ENCODE data around the gene CRYGN.

Gene CRYGN

DNA sequence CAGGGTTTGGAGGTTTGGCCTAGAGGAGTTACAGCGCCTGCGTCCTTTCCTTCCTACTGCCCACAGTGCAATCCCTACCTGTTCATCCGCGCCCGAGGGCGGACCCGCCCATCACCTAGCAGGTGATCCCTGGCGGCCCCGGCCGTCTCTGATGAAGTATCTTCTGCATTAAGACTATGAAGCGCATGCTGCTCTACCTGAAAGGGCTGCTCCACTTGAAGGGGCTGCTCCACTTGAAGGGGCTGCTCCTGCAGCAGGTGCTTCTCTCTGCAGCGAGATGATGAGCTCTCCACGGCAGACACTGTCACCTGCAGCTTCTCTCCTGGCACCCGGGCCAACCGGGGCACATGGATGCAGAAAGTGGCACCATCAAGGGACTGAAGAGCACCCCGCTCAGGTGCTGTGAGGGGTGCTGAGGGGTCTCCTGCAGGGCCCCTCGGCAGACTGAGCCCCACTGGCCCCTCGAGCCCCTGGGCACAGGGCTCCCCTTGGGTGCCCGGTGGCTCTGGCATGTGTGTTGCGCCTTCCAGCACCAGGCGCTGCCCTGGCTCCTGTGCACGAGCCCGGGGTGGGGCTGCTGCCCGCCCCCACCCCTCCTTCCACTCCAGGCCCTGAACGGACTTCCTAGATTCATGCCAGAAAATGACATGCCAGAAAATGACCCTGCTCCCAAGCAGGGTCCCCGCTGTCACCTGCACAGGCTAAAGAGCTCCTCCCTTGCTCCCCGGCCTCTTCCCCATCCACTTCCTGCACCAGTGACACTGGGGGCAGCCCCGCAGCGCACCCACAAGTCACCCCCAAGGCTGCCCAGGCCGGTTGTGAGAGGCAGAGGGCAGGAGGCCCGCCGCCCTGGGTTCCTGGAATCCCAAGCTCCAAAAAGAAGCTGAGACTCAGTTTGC lies 59.5 kb downstream of the CRYGN start:
- H3K4me3 ChIP-seq (replicated peaks; ENCODE audit: insufficient read depth, low read length), result no peak overlapping the region
- TF ChIP-seq, protein P1, sequence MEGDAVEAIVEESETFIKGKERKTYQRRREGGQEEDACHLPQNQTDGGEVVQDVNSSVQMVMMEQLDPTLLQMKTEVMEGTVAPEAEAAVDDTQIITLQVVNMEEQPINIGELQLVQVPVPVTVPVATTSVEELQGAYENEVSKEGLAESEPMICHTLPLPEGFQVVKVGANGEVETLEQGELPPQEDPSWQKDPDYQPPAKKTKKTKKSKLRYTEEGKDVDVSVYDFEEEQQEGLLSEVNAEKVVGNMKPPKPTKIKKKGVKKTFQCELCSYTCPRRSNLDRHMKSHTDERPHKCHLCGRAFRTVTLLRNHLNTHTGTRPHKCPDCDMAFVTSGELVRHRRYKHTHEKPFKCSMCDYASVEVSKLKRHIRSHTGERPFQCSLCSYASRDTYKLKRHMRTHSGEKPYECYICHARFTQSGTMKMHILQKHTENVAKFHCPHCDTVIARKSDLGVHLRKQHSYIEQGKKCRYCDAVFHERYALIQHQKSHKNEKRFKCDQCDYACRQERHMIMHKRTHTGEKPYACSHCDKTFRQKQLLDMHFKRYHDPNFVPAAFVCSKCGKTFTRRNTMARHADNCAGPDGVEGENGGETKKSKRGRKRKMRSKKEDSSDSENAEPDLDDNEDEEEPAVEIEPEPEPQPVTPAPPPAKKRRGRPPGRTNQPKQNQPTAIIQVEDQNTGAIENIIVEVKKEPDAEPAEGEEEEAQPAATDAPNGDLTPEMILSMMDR (IDR thresholded peaks at IDR 0.05; ENCODE audit: insufficient read depth, low read length), result no peak
- TF ChIP-seq POLR2AphosphoS5 (IDR thresholded peaks at IDR 0.05; ENCODE audit: low read depth), result no peak
- TF ChIP-seq SPI1 (IDR thresholded peaks at IDR 0.05; ENCODE audit: borderline replicate concordance, low read depth), result no peak
- no peak for TF ChIP-seq GABPA (IDR thresholded peaks at IDR 0.05; ENCODE audit: low read depth)
- TF ChIP-seq, protein P2, sequence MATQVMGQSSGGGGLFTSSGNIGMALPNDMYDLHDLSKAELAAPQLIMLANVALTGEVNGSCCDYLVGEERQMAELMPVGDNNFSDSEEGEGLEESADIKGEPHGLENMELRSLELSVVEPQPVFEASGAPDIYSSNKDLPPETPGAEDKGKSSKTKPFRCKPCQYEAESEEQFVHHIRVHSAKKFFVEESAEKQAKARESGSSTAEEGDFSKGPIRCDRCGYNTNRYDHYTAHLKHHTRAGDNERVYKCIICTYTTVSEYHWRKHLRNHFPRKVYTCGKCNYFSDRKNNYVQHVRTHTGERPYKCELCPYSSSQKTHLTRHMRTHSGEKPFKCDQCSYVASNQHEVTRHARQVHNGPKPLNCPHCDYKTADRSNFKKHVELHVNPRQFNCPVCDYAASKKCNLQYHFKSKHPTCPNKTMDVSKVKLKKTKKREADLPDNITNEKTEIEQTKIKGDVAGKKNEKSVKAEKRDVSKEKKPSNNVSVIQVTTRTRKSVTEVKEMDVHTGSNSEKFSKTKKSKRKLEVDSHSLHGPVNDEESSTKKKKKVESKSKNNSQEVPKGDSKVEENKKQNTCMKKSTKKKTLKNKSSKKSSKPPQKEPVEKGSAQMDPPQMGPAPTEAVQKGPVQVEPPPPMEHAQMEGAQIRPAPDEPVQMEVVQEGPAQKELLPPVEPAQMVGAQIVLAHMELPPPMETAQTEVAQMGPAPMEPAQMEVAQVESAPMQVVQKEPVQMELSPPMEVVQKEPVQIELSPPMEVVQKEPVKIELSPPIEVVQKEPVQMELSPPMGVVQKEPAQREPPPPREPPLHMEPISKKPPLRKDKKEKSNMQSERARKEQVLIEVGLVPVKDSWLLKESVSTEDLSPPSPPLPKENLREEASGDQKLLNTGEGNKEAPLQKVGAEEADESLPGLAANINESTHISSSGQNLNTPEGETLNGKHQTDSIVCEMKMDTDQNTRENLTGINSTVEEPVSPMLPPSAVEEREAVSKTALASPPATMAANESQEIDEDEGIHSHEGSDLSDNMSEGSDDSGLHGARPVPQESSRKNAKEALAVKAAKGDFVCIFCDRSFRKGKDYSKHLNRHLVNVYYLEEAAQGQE (IDR thresholded peaks at IDR 0.05; ENCODE audit: insufficient replicate concordance, low read depth), result no peak
- H3K27ac ChIP-seq (replicated peaks), result no peak overlapping the region
- H3K27me3 ChIP-seq (ENCODE audit: insufficient read depth, poor library complexity, severe bottlenecking), result peaks cover 27% of the 10 kb centered on the region
- no peak for DNase-seq (ENCODE audit: low read depth in 1 of 2, low spot score in 1 of 2)

DNA sequence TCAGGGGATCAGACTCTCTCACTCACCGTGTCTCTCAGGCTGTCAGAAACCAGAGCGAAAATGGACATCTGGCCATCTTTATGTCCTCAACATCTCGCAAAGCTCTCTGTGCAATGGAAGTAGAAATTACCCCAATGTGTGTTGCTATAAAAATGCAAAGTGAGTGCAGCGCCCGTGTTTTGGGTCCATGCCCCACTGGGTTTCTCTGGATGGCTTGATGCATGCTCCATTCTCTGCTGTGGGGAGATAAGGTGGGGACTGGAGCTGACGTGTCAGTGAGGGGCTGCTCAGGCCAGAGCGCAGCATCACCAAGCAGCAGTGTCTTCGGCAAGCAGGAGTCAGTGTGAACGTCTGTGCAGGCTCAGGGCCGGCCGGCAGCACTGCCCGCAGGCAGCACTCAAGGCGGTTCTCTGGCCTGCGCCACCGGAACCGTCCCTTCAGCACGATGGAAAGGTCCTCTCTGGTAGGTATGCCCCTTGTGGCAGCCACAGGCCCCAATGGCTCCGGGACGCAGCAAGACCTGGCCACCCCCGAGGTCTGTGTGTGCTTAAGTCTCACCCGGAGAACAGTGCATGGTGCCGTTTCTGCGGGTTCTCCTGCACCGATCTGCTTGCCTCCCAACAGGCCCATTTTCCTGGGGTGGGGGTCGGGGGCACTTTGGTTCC lies 60.3 kb downstream of the CRYGN start:
- no peak for DNase-seq (ENCODE audit: low read depth in 1 of 2, low spot score in 1 of 2)
- H3K4me3 ChIP-seq (replicated peaks; ENCODE audit: insufficient read depth, low read length), result no peak overlapping the region
- peaks cover 25% of the 10 kb centered on the region for H3K27me3 ChIP-seq (ENCODE audit: insufficient read depth, poor library complexity, severe bottlenecking)
- TF ChIP-seq, protein P2 (IDR thresholded peaks at IDR 0.05; ENCODE audit: insufficient replicate concordance, low read depth), result no peak
- TF ChIP-seq POLR2AphosphoS5 (IDR thresholded peaks at IDR 0.05; ENCODE audit: low read depth) (no peak), SPI1 (IDR thresholded peaks at IDR 0.05; ENCODE audit: borderline replicate concordance, low read depth) (no peak), GABPA (IDR thresholded peaks at IDR 0.05; ENCODE audit: low read depth) (no peak)
- TF ChIP-seq, protein P1 (IDR thresholded peaks at IDR 0.05; ENCODE audit: insufficient read depth, low read length), result no peak
- H3K27ac ChIP-seq (replicated peaks), result no peak overlapping the region

DNA sequence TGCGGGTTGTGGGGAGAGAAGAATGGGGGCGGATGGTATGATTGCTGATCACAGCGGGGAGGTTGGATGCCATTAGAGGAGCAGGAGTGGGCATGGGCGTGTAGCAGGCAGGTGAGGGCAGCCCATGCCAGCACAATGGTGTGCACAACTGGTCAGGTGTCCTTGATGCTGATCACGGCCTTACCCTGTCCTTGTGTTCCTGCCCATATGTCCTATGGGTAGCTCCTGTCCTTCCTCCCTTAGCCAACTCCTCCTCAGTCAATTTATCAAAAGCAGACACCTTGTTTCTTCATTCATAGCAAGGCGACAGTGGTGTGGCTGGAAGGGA lies 60.8 kb downstream of the CRYGN start:
- no peak overlapping the region for H3K27ac ChIP-seq (replicated peaks)

More for the DNA sequence above, 60.8 kb downstream of the CRYGN start:
- H3K4me3 ChIP-seq (replicated peaks; ENCODE audit: insufficient read depth, low read length), result no peak overlapping the region
- TF ChIP-seq, protein P1 (IDR thresholded peaks at IDR 0.05; ENCODE audit: insufficient read depth, low read length), result no peak
- no peak for TF ChIP-seq POLR2AphosphoS5 (IDR thresholded peaks at IDR 0.05; ENCODE audit: low read depth)
- TF ChIP-seq GABPA (IDR thresholded peaks at IDR 0.05; ENCODE audit: low read depth), result no peak
- TF ChIP-seq SPI1 (IDR thresholded peaks at IDR 0.05; ENCODE audit: borderline replicate concordance, low read depth), result no peak
- TF ChIP-seq, protein P2 (IDR thresholded peaks at IDR 0.05; ENCODE audit: insufficient replicate concordance, low read depth), result no peak
- no peak for DNase-seq (ENCODE audit: low read depth in 1 of 2, low spot score in 1 of 2)
- H3K27me3 ChIP-seq (ENCODE audit: insufficient read depth, poor library complexity, severe bottlenecking), result peaks cover 24% of the 10 kb centered on the region

Data from HL-60 (cell line).